Neuronal stem cell (in vitro differentiated cells): Measurements from ENCODE around the gene ANO7.

Experiments used
- DNase-seq: peaks from one replicate; pipeline ENCODE4 v3.0.0-alpha.2; 2013; ENCODE audit warnings: low spot score
- H2AFZ ChIP-seq: one replicate; pipeline ENCODE4 v1.6.1; 2013; ENCODE audit warnings: mild to moderate bottlenecking, low read length, inconsistent platforms
- H2AK5ac ChIP-seq: 2 replicates; pipeline ENCODE4 v1.6.1; 2013; ENCODE audit warnings: low read depth, mild to moderate bottlenecking, inconsistent platforms, low read length, moderate library complexity, mixed read lengths
- H2BK120ac ChIP-seq: 2 replicates; pipeline ENCODE4 v1.6.1; 2013; ENCODE audit warnings: low read depth, mild to moderate bottlenecking, inconsistent platforms, low read length, moderate library complexity, mixed read lengths
- H2BK12ac ChIP-seq: one replicate; pipeline ENCODE4 v1.6.1; 2013; ENCODE audit warnings: low read length, inconsistent platforms
- H2BK15ac ChIP-seq: 2 replicates; pipeline ENCODE4 v1.6.1; 2013; ENCODE audit warnings: mild to moderate bottlenecking, low read length, inconsistent platforms, mixed read lengths
- H2BK5ac ChIP-seq: one replicate; pipeline ENCODE4 v1.6.1; 2013; ENCODE audit warnings: inconsistent platforms, mild to moderate bottlenecking, low read length, moderate library complexity
- H3K14ac ChIP-seq: one replicate; pipeline ENCODE4 v1.6.1; 2013; ENCODE audit warnings: low read length, inconsistent platforms
- H3K18ac ChIP-seq: 2 replicates; pipeline ENCODE4 v1.6.1; 2013; ENCODE audit warnings: low read length, inconsistent platforms
- H3K23ac ChIP-seq: 2 replicates; pipeline ENCODE4 v1.6.1; 2013; ENCODE audit warnings: low read depth, mild to moderate bottlenecking, mixed read lengths, low read length, inconsistent platforms; ENCODE audit not compliant: poor library complexity
- H3K27ac ChIP-seq: replicated peaks from 3 replicates; pipeline ENCODE4 v1.5.1; 2013; ENCODE audit warnings: low read length, inconsistent platforms
- H3K27me3 ChIP-seq, 3 experiments: 2 replicates each; pipeline ENCODE4 v1.6.1; 2013; ENCODE audit warnings: low read length in 3 of 3, mild to moderate bottlenecking in 2 of 3, inconsistent platforms in 1 of 3, low read depth in 1 of 3, mixed read lengths in 1 of 3, moderate library complexity in 1 of 3; ENCODE audit not compliant: control insufficient read depth in 3 of 3, insufficient read depth in 3 of 3
- H3K36me3 ChIP-seq, 2 donors: replicated peaks in 1 of 2; 2 replicates each; pipeline ENCODE4 v1.6.1; 2013; ENCODE audit warnings: low read length in 2 of 2; ENCODE audit not compliant: control insufficient read depth in 2 of 2, insufficient read depth in 2 of 2
- H3K4ac ChIP-seq: 2 replicates; pipeline ENCODE4 v1.6.1; 2013; ENCODE audit warnings: inconsistent platforms, mild to moderate bottlenecking, low read length, moderate library complexity
- H3K4me1 ChIP-seq, 2 donors: 1 replicate in 1 of 2; 2 replicates in 1 of 2; pipeline ENCODE4 v1.6.1; 2013; ENCODE audit warnings: low read length in 2 of 2, low read depth in 1 of 2; ENCODE audit not compliant: control insufficient read depth in 2 of 2, insufficient read depth in 1 of 2
- H3K4me2 ChIP-seq: one replicate; pipeline ENCODE4 v1.6.1; 2013; ENCODE audit warnings: mild to moderate bottlenecking, low read length, inconsistent platforms; ENCODE audit not compliant: insufficient read depth, poor library complexity, severe bottlenecking
- H3K4me3 ChIP-seq, 2 donors: 2 replicates each; pipeline ENCODE4 v1.5.1; 2013; ENCODE audit warnings: low read length in 2 of 2, mild to moderate bottlenecking in 2 of 2, inconsistent platforms in 1 of 2, moderate library complexity in 1 of 2
- H3K79me1 ChIP-seq: one replicate; pipeline ENCODE4 v1.6.1; 2013; ENCODE audit warnings: low read depth, mild to moderate bottlenecking, inconsistent platforms, low read length, moderate library complexity
- H3K9ac ChIP-seq: one replicate; pipeline ENCODE4 v1.6.1; 2013; ENCODE audit warnings: mild to moderate bottlenecking, low read depth, low read length, inconsistent platforms; ENCODE audit not compliant: poor library complexity
- H3K9me3 ChIP-seq, 2 donors: replicated peaks in 1 of 2; 2 replicates each; pipeline versions ENCODE3 to v1.6.1; 2013; ENCODE audit warnings: low read length in 2 of 2, mild to moderate bottlenecking in 2 of 2, inconsistent platforms in 1 of 2, low read depth in 1 of 2, mixed read lengths in 1 of 2, moderate library complexity in 1 of 2; ENCODE audit not compliant: control insufficient read depth in 2 of 2, insufficient read depth in 1 of 2
- H4K8ac ChIP-seq: one replicate; pipeline ENCODE4 v1.6.1; 2013; ENCODE audit warnings: low read depth, mild to moderate bottlenecking, inconsistent platforms, low read length, moderate library complexity
- H4K91ac ChIP-seq: one replicate; pipeline ENCODE4 v1.6.1; 2013; ENCODE audit warnings: low read length, low read depth, mild to moderate bottlenecking, inconsistent platforms; ENCODE audit not compliant: poor library complexity
- WGBS, 2 donors: extraction: QIAGEN DNeasy Blood & Tissue Kit; methylation state at CpG; one replicate each; pipeline ENCODE4 v1.1.7; 2013; ENCODE audit warnings: missing lambda C conversion rate in 2 of 2, mixed read lengths in 1 of 2; ENCODE audit not compliant: insufficient read length in 2 of 2, insufficient replicate concordance in 1 of 2; ENCODE audit errors: extremely low coverage in 2 of 2; 5-methylcytosine and 5-hydroxymethylcytosine counted together

The ANO7 gene

GRCh38 chr2:241218131-241219029, 29.9 kb downstream of the ANO7 start:
- Histone ChIP-seq H3K18ac (peak overlapping the region; percentile 98), H2BK15ac (peak overlapping the region; percentile 9), H2BK12ac (no peak overlapping the region), H3K9ac (no peak overlapping the region), H3K27ac (peak overlapping the region; percentile 37), H3K23ac (no peak overlapping the region), H3K4me1 (peaks cover 3 to 12% of the 10 kb centered on the region in 2 donors), H3K4me2 (peak overlapping the region; percentile 91), H3K14ac (no peak overlapping the region), H3K27me3 (peaks cover 0 to 12% (median 0%) of the 10 kb centered on the region in 3 experiments), H2AK5ac (no peak overlapping the region), H3K4ac (no peak overlapping the region), H3K36me3 (no peaks in the 10 kb centered on the region), H2BK120ac (no peak overlapping the region), H2BK5ac (no peak overlapping the region), H4K8ac (peak overlapping the region; percentile 17), H3K4me3 (peak overlapping the region; percentile 58 to 86), H3K9me3 (no peaks in the 10 kb centered on the region), H3K79me1 (no peaks in the 10 kb centered on the region), H2AFZ (peak overlapping the region; percentile 91), H4K91ac (no peak overlapping the region)
- DNase-seq: peak; percentile 45
- WGBS, 2 donors: no CpG with 5 or more reads among the region's 83 CpGs

GRCh38 chr2:241219030-241219382, 30.5 kb downstream of the ANO7 start:
- no peak overlapping the region for H3K27ac ChIP-seq
- no peak overlapping the region for H3K18ac ChIP-seq
- no peak overlapping the region for H3K9ac ChIP-seq
- H3K14ac ChIP-seq: no peak overlapping the region
- H4K91ac ChIP-seq: no peak overlapping the region
- no peak overlapping the region for H4K8ac ChIP-seq
- peak overlapping the region in 1 of 2 donors; percentile 58 for H3K4me3 ChIP-seq
- H2BK5ac ChIP-seq: no peak overlapping the region
- no peak overlapping the region for H3K23ac ChIP-seq
- no peak overlapping the region for H2AK5ac ChIP-seq
- peaks cover 0 to 12% (median 0%) of the 10 kb centered on the region in 3 experiments for H3K27me3 ChIP-seq
- peak overlapping the region; percentile 66 for H3K4me2 ChIP-seq
- no peak overlapping the region for H2BK15ac ChIP-seq
- H3K79me1 ChIP-seq: no peaks in the 10 kb centered on the region
- H3K36me3 ChIP-seq: no peaks in the 10 kb centered on the region
- H3K4me1 ChIP-seq: peaks cover 6 to 17% of the 10 kb centered on the region in 2 donors
- no peak for DNase-seq
- H2BK120ac ChIP-seq: no peak overlapping the region
- H2AFZ ChIP-seq: peak overlapping the region; percentile 91
- no peaks in the 10 kb centered on the region for H3K9me3 ChIP-seq
- no peak overlapping the region for H3K4ac ChIP-seq
- no CpG with 5 or more reads among the region's 4 CpGs for WGBS, 2 donors
- H2BK12ac ChIP-seq: no peak overlapping the region

GRCh38 chr2:241219856-241220356, 31.4 kb downstream of the ANO7 start:
- Histone ChIP-seq H3K9me3 (no peaks in the 10 kb centered on the region), H2AFZ (no peak overlapping the region), H3K4me3 (no peak overlapping the region), H4K91ac (no peak overlapping the region), H2BK12ac (no peak overlapping the region), H3K9ac (no peak overlapping the region), H3K18ac (no peak overlapping the region), H4K8ac (no peak overlapping the region), H3K79me1 (no peaks in the 10 kb centered on the region), H3K4ac (no peak overlapping the region), H3K4me2 (no peak overlapping the region), H3K14ac (no peak overlapping the region), H3K23ac (no peak overlapping the region), H2AK5ac (no peak overlapping the region), H2BK15ac (no peak overlapping the region), H3K4me1 (peaks cover 7 to 19% of the 10 kb centered on the region in 2 donors), H2BK5ac (no peak overlapping the region), H3K27me3 (peaks cover 0 to 12% (median 0%) of the 10 kb centered on the region in 3 experiments), H2BK120ac (no peak overlapping the region), H3K36me3 (peaks cover 0 to 1% of the 10 kb centered on the region in 2 donors), H3K27ac (no peak overlapping the region)
- no peak for DNase-seq
- whole genome bisulfite sequencing, 2 donors: no CpG with 5 or more reads among the region's 6 CpGs
